ENCODE results near the gene FOSL2.

DNA sequence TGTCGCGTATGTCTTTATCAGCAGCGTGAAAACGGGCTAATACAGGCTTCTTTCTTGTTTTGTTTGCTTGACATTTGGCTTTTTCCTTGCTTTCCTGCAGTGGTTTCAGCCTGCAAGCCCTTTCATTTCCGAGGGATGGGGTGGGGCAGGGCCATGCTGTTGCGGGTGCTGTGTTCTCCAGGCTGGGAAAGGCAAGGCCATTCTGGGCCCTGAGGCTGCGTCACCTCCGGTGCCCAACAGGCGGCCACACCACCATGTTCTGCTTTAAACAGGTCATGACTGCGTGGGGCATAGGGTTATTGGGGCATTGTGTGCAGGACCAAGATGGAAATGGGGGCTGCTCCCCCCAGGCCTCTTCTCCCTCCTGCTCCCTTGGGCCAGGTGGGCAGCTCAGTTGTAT lies 64.6 kb downstream of the FOSL2 start:
- TF ChIP-seq, protein P1, sequence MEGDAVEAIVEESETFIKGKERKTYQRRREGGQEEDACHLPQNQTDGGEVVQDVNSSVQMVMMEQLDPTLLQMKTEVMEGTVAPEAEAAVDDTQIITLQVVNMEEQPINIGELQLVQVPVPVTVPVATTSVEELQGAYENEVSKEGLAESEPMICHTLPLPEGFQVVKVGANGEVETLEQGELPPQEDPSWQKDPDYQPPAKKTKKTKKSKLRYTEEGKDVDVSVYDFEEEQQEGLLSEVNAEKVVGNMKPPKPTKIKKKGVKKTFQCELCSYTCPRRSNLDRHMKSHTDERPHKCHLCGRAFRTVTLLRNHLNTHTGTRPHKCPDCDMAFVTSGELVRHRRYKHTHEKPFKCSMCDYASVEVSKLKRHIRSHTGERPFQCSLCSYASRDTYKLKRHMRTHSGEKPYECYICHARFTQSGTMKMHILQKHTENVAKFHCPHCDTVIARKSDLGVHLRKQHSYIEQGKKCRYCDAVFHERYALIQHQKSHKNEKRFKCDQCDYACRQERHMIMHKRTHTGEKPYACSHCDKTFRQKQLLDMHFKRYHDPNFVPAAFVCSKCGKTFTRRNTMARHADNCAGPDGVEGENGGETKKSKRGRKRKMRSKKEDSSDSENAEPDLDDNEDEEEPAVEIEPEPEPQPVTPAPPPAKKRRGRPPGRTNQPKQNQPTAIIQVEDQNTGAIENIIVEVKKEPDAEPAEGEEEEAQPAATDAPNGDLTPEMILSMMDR (IDR thresholded peaks at IDR 0.05): no peak
- no peak for TF ChIP-seq POLR2A (IDR thresholded peaks at IDR 0.05)

All from Peyer's patch (tissue), 4 donors.